Panc1 (cell line): ENCODE data around the gene MARK2.

Source experiments
- CTCF ChIP-seq: fragments of 450-650 bp; IDR thresholded peaks from 2 replicates; pipeline ENCODE4 v1.5.1; 2017; ENCODE audit warnings: mild to moderate bottlenecking
- POLR2AphosphoS5 ChIP-seq: IDR thresholded peaks from 2 replicates; pipeline ENCODE4 v1.6.1; 2012; ENCODE audit warnings: mild to moderate bottlenecking, low read depth, low read length, moderate library complexity
- SIN3A ChIP-seq: IDR thresholded peaks from 2 replicates; pipeline ENCODE4 v1.6.1; 2012; ENCODE audit warnings: low read depth, mild to moderate bottlenecking, low read length, moderate library complexity, borderline replicate concordance; ENCODE audit not compliant: insufficient read depth

- TF ChIP-seq CTCF (no peak), POLR2AphosphoS5 (no peak), SIN3A (no peak)
Measured at GRCh38 chr11:63843041-63843440, 4.1 kb downstream of the MARK2 start.
